NCI-H2029 treated with DMSO at 0.1 percent for 48 hours (cell line): ENCODE measurements around the gene BRD4.

Experiments used
- DNase-seq: peaks from one replicate; lab custom pipeline; 2025; lab: John Stamatoyannopoulos, UW

Gene BRD4

DNA sequence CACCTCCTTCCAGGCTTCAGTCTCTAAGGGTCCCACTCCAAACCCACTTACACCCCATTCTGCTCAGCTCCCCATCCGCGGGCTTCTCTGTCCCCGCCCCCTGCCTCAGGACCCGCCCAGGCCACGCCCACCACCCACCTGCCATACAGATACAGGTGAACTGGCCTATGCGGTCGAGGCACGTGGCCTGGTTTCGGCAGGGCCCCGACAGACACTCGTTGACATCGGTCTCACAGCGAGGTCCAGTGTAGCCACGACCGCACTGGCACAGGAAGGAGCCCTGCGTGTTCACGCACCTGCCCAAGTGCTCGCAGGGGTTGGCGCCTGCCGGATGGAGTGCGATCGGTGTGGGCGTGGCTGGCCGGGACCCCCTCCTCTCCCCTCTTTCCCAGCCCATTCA is 143.5 kb downstream of the BRD4 start:
- DNase-seq: no peak

DNA sequence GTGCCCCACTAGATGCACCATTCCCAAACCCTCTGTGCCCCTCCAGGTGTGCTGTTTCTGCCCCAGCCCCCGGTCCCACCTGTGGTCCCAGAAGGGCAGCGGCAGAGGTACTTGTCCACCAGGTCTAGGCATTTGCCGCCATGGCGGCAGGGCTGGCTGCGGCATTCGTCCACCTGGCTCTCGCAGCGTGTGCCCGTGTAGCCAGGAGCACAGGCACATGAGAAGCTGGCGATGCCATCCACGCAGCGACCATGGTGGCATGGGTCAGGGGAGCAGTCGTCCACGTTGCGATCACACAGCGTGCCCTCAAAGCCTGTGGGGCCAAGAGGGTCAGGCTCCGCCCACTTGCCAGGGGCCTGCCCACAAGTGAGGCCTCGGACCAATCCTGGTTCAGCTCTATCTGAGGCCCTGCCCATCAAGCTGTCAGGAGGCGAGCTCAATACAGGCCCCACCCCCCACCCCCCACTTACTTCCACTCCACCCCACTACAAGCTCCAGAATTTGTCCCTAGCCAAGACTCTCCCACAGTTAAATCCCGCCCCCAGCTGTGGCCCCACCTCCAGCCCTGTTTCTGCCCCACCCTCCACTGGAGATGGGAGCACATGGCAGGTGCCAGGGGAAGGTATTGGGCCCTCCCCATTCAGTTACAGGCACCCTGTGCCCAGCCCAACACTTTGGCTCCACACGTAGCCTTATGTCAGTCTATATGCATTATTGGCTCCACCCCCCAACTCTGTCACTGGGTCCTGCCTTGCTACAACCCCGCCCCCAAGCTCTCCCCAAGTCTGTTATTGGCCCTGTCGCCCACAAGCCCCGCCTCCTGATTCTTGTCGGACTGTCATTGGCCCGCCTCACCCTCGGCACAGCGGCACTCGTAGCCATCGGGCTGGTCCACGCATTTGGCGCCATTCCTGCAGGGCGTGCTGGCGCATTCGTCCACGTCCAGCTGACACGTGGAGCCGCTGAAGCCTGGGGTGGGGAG is 145.0 kb downstream of the BRD4 start:
- no peak for DNase-seq
